ENCODE data around the gene SUDS3.

SUDS3 gene

GRCh38 chr12:118456741-118457140, 80.4 kb downstream of the SUDS3 start:
- DNase-seq, result no peak

- no peak for DNase-seq
These were observed 82.8 kb downstream of the SUDS3 start for GRCh38 chr12:118459110-118459509.

GRCh38 chr12:118463677-118464076, 87.3 kb downstream of the SUDS3 start:
- no peak for DNase-seq

GRCh38 chr12:118465706-118466105, 89.4 kb downstream of the SUDS3 start:
- no peak for DNase-seq

All from T-helper 2 cell (primary cell).